Spinal cord (tissue), 10 donors: ENCODE measurements around the gene RALA. TPM values are rescaled to one million over a fixed set of nuclear protein-coding genes. Genes with fewer than 3 reads are reported as not detected.
"Not testable (repeated sequence)": the region's sequence is repeated elsewhere in the genome, so short reads cannot be mapped to it uniquely, and the experiment has no call there.

Source experiments
- DNase-seq, 6 donors: peaks; one replicate each; pipeline versions ENCODE4 v3.0.0 to v3.0.0-alpha.2; 2013 to 2015; ENCODE audit warnings: low spot score in 6 of 6, low read depth in 4 of 6
- H3K27ac ChIP-seq: one replicate; pipeline ENCODE4 v1.5.1; 2013; ENCODE audit warnings: low read depth, low read length, control low read depth
- H3K27me3 ChIP-seq: one replicate; pipeline ENCODE4 v1.6.1; 2013; ENCODE audit warnings: low read length; ENCODE audit not compliant: control insufficient read depth, insufficient read depth
- H3K36me3 ChIP-seq: one replicate; pipeline ENCODE4 v1.6.1; 2013; ENCODE audit warnings: low read length; ENCODE audit not compliant: control insufficient read depth, insufficient read depth
- H3K4me1 ChIP-seq: one replicate; pipeline ENCODE4 v1.6.1; 2013; ENCODE audit warnings: low read length; ENCODE audit not compliant: control insufficient read depth, insufficient read depth
- H3K4me3 ChIP-seq: one replicate; pipeline ENCODE4 v1.5.1; 2013; ENCODE audit warnings: low read depth, low read length, control low read depth
- H3K9me3 ChIP-seq: one replicate; pipeline ENCODE4 v1.6.1; 2013; ENCODE audit warnings: low read length; ENCODE audit not compliant: control insufficient read depth, insufficient read depth
- WGBS: methylation state at CpG from one replicate; pipeline ENCODE4 v1.1.5; 2013; ENCODE audit warnings: missing lambda C conversion rate; ENCODE audit not compliant: insufficient coverage; 5-methylcytosine and 5-hydroxymethylcytosine counted together
- polyA plus RNA-seq, 2 donors: library from polyadenylated mRNA; unstranded; fragments of 120-200 nt; gene quantifications; one replicate each; pipeline ENCODE4 v1.2.1, GENCODE V29; 2013; ENCODE audit not compliant: insufficient read length in 2 of 2
- total RNA-seq, 2 donors: library from RNA; depleted of rRNA in 1 of 2; stranded (reverse); fragments of 120-200 nt in 1 of 2; fragments of >200 nt in 1 of 2; gene quantifications; one replicate each; pipeline versions ENCODE4 v1.2.3 to v1.2.4, GENCODE V29; 2013 to 2014
- donor health status: healthy.

Gene RALA
- total and polyA plus RNA-seq, 4 donors, result 23.2 to 93.3 (median 60.7) TPM

DNA sequence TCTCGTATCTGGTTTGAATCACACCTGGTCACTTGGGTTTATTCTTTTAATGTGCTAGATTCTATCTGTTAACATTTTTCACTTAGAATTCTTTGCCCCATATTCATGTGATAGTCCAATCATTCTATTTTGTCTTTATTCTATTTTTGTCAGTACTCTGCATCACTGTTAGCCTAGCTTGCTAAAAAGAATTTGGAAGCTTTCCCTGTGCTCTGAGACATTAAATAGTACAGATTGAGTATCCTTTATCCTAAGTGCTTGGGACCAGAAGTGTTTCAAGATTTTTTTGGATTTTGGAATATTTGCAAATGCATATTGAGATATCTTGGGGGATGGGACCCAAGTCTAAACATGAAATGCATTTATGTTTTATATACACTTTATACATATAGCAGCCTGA is 51.0 kb downstream of the RALA start:
- H3K4me3 ChIP-seq, result no peak overlapping the region
- no CpG with 5 or more reads among the region's 1 CpG for WGBS
- H3K27me3 ChIP-seq, result no peaks in the 10 kb centered on the region
- H3K4me1 ChIP-seq, result no peaks in the 10 kb centered on the region
- H3K36me3 ChIP-seq, result no peaks in the 10 kb centered on the region
- H3K9me3 ChIP-seq, result peaks cover 4% of the 10 kb centered on the region
- no peak overlapping the region for H3K27ac ChIP-seq
- peak in 1 of 6 donors; percentile 63 for DNase-seq

DNA sequence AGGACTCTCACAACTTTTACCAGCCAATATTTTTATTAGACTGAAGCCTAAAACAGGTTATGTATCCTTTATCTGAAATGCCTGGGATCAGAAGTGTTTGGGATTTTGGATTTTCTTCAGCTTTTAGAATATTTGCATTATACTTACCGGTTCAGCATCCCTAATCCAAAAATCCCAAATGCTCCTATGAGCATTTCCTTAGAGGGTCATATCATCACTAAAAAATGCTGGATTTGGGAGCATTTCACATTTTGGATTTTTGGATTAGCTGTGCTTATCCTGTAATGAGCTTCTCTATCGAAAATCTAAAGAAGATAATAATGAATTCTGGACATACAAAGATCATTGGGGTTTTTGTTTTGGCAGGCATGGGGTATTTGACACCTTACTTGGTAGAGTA is 53.0 kb downstream of the RALA start:
- H3K27ac ChIP-seq, result no peak overlapping the region
- peaks cover 4% of the 10 kb centered on the region for H3K9me3 ChIP-seq
- DNase-seq, result no peak
- H3K4me3 ChIP-seq, result no peak overlapping the region
- 100% methylated on average over 1 of the region's 2 CpGs for WGBS
- H3K27me3 ChIP-seq, result no peaks in the 10 kb centered on the region
- no peaks in the 10 kb centered on the region for H3K36me3 ChIP-seq
- H3K4me1 ChIP-seq, result no peaks in the 10 kb centered on the region

DNA sequence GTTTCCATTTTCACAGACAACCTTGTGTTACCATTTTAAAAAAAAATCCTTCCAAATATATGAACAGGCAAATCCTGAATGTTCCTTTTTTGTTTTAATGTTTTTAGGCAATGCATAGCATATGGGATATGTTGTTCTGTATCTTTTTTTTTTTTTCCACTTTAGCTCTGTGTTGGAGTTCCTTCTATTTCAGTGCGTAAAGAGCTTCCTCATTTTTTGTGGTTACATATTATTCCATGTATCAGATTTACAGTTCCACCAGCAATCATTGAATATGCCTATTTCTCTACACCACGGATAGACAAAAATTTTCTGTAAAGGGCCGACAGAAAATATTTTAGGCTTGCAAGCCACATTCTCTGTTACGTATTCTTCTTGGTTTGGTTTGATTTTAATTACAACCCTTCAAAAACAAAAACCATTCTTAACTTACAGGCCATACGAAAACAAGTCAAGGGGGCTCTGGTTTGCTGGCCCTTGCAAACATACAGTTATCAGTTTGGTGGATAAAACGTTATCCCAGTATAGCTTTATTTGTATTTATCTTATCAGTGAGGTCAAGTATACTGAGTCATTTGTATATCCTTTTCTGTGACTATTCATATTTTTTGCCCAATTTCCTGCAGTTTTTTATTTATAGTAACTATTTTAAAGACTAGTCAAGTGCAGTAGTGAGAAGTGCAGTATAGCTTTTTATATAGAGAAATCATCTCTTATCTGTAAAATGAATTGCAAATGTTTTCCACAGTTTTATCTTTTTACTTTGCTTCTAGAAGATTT is 55.7 kb downstream of the RALA start:
- Histone ChIP-seq H3K27ac (no peak overlapping the region), H3K4me1 (peaks cover 4% of the 10 kb centered on the region), H3K27me3 (no peaks in the 10 kb centered on the region), H3K4me3 (no peak overlapping the region), H3K36me3 (no peaks in the 10 kb centered on the region), H3K9me3 (peaks cover 4% of the 10 kb centered on the region)
- no peak for DNase-seq
- 80% methylated on average over 1 of the region's 6 CpGs for WGBS

DNA sequence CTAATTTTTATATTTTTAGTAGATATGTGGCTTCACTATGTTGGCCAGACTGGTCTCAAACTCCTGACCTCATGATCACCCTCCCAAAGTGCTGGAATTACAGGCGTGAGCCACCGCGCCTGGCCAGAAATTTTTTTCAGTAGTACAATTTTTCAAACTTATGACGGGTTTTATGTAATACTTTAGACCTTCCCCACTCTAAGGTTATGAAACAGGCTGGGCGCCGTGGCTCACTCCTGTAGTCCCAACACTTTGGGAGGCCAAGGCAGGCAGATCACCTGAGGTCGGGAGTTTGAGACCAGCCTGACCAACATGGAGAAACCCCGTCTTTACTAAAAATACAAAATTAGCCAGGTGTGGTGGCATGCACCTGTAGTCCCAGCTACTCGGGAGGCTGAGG is 56.5 kb downstream of the RALA start:
- not testable (repeated sequence) for H3K27ac ChIP-seq, H3K4me1 ChIP-seq, H3K4me3 ChIP-seq, H3K9me3 ChIP-seq, DNase-seq, H3K27me3 ChIP-seq, H3K36me3 ChIP-seq
- WGBS, result 100% methylated on average over 5 of the region's 9 CpGs

DNA sequence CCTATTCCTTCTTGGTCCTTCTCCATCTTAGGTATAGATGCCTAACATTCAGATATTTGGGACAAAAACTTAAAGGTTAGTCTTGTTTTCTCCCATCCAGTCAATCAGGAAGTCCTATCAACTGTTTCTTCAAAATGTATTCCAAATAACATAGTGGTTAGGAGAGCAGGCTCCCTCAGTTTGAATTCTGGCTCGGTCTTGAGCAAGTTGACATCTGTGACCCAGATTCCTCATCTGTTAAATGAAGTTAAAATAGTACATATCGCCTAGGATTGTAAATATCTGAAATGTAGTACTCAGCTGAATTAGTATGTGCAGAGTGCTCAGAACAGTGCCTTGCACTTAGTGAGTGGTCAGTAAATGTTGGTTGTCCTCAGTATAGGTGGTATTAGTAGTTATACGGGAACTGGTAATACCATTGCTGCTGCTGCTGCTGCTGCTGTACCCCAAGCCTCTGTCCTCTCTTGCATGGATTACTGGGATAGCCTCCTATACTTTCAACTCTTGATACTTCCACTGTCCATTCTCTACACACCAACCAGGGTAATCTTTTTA is 58.6 kb downstream of the RALA start:
- Histone ChIP-seq H3K36me3 (no peaks in the 10 kb centered on the region), H3K27me3 (no peaks in the 10 kb centered on the region), H3K9me3 (peaks cover 1% of the 10 kb centered on the region), H3K27ac (no peak overlapping the region), H3K4me1 (peaks cover 4% of the 10 kb centered on the region), H3K4me3 (no peak overlapping the region)
- no peak for DNase-seq
- 82% methylated on average over 1 of the region's 3 CpGs for WGBS

DNA sequence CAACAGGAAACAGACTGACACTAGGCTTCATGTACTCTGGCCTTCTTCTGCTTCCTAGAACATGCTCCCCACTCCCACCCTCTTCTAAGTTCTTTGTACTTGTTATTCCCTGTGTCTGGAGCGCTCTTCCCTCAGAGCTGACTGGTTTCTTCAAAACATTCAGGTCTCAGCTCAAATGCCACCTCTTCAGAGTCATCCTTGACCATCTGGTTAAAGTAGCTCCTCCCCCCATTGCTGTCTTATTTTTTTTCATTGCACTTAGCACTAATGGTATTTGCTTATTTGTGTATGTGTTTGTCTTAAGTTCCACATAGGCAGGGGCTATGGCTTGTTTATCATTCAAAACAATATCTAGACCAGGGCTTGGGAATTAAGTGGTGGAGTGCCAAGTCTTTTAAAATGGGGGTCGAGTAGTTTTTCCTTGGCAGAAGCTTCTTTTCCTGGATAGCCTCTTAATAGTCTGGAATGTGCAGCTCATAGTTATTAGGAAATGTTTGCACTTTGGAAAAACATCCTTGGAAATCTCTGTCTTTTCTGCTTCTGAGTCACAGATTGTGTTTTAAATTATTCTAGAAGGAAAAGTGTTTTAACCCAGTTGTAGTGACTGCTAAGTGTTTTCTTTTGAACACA is 60.0 kb downstream of the RALA start:
- H3K9me3 ChIP-seq, result no peaks in the 10 kb centered on the region
- peaks cover 4% of the 10 kb centered on the region for H3K4me1 ChIP-seq
- H3K27me3 ChIP-seq, result no peaks in the 10 kb centered on the region
- WGBS, result 69% methylated on average over 2 of the region's 2 CpGs
- no peaks in the 10 kb centered on the region for H3K36me3 ChIP-seq
- peak in 2 of 6 donors; percentile 39 to 40 for DNase-seq
- H3K4me3 ChIP-seq, result no peak overlapping the region
- peak overlapping the region; percentile 43 for H3K27ac ChIP-seq

DNA sequence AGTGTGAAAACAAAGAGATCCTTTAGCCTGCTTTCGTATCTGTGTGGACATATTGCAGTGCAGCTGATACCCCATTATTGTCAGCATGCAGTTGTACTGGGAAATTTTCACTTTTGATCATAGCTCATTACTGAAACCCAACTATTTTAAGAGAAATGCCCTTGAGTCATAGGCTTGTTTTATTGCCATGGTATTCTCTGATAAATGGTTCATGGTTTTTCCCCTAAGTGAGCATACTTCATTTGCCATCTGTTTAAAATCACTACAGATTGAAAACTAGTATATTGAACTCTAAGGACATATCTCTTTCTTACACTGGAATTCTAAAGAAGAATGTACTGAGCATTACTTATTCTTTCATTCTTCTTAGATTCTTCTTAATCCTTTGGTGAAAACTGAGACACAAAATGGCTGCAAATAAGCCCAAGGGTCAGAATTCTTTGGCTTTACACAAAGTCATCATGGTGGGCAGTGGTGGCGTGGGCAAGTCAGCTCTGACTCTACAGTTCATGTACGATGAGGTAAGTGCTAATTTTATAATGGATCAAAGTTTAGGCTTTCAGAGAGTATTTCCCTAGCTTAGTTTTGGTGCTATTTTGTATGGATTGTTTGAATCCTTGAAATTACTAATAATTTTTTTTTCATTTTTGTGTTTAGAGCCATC is 63.0 kb downstream of the RALA start:
- peak in 1 of 6 donors; percentile 78 for DNase-seq
- H3K4me1 ChIP-seq, result peaks cover 4% of the 10 kb centered on the region
- 100% methylated on average over 1 of the region's 3 CpGs for WGBS
- H3K27ac ChIP-seq, result no peak overlapping the region
- H3K9me3 ChIP-seq, result no peaks in the 10 kb centered on the region
- no peaks in the 10 kb centered on the region for H3K27me3 ChIP-seq
- no peak overlapping the region for H3K4me3 ChIP-seq
- no peaks in the 10 kb centered on the region for H3K36me3 ChIP-seq

DNA sequence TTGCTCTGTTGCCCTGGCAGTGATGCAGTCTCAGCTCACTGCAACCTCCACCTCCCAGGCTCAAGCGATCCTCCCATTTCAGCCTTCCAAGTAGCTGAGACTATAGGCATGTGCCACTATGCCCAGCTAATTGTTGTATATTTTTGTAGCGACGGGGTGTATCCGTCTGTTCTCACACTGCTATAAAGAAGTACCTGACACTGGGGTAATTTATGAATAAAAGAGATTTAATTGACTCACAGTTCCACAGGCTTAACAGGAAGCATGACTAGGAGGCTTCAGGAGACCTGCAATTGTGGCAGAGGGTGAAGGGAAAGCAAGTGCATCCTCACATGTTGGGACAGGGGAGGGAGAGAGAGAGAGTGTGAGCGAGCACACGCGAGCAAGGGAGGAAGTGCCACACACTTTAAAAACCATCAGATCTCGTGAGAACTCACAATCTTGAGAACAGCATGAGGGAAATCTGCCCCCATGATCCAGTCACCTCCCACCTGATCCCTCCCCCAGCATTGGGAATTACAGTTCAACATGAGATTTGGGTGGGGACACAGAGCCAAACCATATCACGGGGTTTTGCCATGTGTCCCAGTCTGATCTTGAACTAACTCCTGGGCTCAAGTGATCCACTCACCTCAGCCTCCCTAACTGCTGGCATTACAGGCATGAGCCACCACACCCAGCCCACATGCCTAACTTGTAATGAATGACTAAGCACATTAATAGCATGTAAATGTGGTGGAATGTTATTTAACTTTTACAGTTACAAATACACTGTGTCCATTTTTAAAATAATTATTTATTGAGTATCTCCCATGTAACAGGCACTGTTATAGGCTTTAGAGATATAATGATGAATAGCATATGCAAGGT is 65.5 kb downstream of the RALA start:
- Histone ChIP-seq H3K4me1 (no peaks in the 10 kb centered on the region), H3K4me3 (no peak overlapping the region), H3K9me3 (no peaks in the 10 kb centered on the region), H3K36me3 (no peaks in the 10 kb centered on the region), H3K27ac (no peak overlapping the region), H3K27me3 (no peaks in the 10 kb centered on the region)
- DNase-seq, result no peak
- 93% methylated on average over 2 of the region's 9 CpGs for WGBS

DNA sequence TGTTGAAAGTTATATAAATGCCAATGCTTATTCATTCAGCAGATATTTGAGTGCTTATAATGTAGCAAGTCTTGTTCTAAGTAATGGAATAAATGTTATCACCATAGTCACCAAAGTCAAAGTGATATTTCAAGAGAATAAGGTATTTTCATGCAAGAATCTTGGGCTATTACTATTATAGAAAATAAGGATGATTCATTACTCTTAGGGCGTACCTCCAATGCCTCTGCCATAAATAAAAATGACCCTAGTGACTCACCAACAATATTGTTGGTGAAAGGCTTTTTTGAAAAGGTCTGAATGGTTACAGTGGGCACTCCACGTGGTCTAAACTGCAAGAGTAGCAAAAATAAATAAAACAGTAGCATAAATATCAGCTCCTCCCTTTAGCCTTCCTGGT is 68.4 kb downstream of the RALA start:
- WGBS, result 100% methylated on average over 1 of the region's 2 CpGs
- Histone ChIP-seq H3K4me3 (no peak overlapping the region), H3K9me3 (no peaks in the 10 kb centered on the region), H3K36me3 (peaks cover 4% of the 10 kb centered on the region), H3K27ac (no peak overlapping the region), H3K27me3 (no peaks in the 10 kb centered on the region), H3K4me1 (no peaks in the 10 kb centered on the region)
- DNase-seq, result no peak
